Measurements from ENCODE around the gene CROCC2. TPM values are rescaled to one million over a fixed set of nuclear protein-coding genes. Genes with fewer than 3 reads are reported as not detected.

The CROCC2 gene
- total and polyA plus RNA-seq, 4 donors: 1.3 to 17.4 (median 4.4) TPM

DNA sequence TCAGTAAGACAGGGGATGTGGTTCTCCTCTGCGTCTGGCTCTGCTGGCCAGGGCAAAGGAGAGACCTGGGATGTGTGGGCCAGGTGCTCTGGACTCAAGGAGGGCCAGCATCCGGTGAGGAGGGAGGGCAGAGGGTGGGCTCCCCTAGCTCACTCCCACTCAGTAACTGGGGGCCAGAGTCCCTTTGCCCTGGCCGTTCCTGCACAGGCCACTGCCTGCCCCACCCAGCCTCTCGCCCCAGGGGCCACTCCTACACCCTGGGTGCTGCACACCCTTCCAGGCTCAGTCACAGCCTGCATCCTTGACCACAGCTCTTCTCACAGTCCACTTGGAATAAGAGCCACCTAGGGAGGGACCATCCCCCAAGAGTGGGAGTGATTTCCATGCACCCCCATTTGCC lies 133.3 kb downstream of the CROCC2 start:
- peaks cover 0 to 44% (median 33%) of the 10 kb centered on the region in 4 donors for H3K36me3 ChIP-seq (ENCODE audit: control insufficient read depth in 4 of 4, insufficient read depth in 4 of 4, low read length in 4 of 4)
- H3K9me3 ChIP-seq (ENCODE audit: control insufficient read depth in 4 of 4, insufficient read depth in 3 of 4, low read length in 3 of 4): no peaks in the 10 kb centered on the region
- no peak overlapping the region for H3K27ac ChIP-seq (ENCODE audit: low read depth in 1 of 2, low read length in 1 of 2)
- DNase-seq: no peak
- no peak overlapping the region for H3K4me3 ChIP-seq
- H3K27me3 ChIP-seq (ENCODE audit: control insufficient read depth in 3 of 3, insufficient read depth in 3 of 3, low read length in 2 of 3): no peaks in the 10 kb centered on the region
- WGBS, 2 donors: 97 to 98% methylated on average over 4 of the region's 4 CpGs
- H3K9ac ChIP-seq (ENCODE audit: insufficient read depth in 1 of 2, low read length in 2 of 2): no peak overlapping the region
- TF ChIP-seq, protein P1, sequence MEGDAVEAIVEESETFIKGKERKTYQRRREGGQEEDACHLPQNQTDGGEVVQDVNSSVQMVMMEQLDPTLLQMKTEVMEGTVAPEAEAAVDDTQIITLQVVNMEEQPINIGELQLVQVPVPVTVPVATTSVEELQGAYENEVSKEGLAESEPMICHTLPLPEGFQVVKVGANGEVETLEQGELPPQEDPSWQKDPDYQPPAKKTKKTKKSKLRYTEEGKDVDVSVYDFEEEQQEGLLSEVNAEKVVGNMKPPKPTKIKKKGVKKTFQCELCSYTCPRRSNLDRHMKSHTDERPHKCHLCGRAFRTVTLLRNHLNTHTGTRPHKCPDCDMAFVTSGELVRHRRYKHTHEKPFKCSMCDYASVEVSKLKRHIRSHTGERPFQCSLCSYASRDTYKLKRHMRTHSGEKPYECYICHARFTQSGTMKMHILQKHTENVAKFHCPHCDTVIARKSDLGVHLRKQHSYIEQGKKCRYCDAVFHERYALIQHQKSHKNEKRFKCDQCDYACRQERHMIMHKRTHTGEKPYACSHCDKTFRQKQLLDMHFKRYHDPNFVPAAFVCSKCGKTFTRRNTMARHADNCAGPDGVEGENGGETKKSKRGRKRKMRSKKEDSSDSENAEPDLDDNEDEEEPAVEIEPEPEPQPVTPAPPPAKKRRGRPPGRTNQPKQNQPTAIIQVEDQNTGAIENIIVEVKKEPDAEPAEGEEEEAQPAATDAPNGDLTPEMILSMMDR (IDR thresholded peaks at IDR 0.05; ENCODE audit: control extremely low read depth, extremely low read depth): no peak
- no peak for ATAC-seq (ENCODE audit: insufficient read depth, low FRiP score)
- H3K4me1 ChIP-seq (ENCODE audit: control insufficient read depth in 5 of 5, insufficient read depth in 5 of 5, low read length in 5 of 5): peaks cover 0 to 11% (median 0%) of the 10 kb centered on the region in 5 donors

DNA sequence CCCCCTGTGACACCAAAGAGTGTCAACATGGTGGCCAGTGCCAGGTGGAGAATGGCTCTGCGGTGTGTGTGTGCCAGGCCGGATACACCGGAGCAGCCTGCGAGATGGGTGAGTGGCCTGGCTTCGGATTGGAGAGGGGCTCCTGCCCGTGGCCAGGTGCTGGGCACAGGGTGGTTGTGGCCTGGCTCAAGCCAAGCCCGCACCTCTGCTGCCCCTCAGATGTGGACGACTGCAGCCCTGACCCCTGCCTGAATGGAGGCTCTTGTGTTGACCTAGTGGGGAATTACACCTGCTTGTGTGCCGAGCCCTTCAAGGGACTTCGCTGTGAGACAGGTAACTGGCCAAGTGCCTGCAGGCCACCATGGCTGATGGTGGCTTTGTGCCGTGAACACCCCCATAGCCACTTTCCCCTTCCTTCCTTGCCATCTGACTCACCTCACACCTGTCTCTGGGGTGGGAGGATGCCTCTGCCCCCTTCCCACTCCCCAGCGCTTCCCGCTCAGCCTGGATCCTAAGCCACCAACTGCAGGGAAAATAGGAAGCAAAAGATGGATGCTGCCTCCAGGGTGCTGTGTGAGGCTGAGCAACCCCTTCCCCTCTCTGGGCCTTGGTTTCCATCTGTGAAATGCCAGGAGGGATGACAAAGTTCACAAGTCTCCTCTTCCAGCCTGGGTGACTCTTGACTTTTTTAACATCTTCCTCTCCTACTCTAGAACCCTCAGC lies 134.1 kb downstream of the CROCC2 start:
- peaks cover 0 to 45% (median 36%) of the 10 kb centered on the region in 4 donors for H3K36me3 ChIP-seq (ENCODE audit: control insufficient read depth in 4 of 4, insufficient read depth in 4 of 4, low read length in 4 of 4)

DNA sequence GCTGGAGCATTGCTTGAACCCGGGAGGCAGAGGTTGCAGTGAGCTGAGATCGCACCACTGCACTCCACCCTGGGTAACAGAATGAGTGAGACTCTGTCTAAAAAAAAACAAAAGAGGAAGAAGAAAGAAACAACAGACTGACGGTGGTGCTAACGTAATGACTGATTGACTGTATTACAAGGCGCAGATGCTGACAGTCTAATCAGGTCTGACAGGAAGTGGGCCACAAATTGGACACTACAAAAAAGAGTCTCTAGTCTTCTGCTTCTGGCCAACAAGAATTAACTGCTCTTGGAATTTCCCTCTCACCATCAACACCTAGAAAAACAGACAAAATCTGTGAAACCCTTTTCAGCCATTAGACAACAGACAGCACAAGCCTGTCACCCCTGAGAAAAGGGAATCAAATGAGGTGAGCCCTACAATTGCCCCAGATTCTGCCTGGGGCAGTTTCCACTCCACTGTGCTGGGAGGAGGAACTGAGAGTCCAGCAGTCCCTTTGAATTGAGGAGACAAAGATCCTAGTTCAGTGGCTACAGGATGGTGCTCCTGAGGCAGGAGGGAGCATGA lies 135.5 kb downstream of the CROCC2 start:
- Histone ChIP-seq H3K27ac (ENCODE audit: low read depth in 1 of 2, low read length in 1 of 2) (no peak overlapping the region), H3K27me3 (ENCODE audit: control insufficient read depth in 3 of 3, insufficient read depth in 3 of 3, low read length in 2 of 3) (no peaks in the 10 kb centered on the region), H3K36me3 (ENCODE audit: control insufficient read depth in 4 of 4, insufficient read depth in 4 of 4, low read length in 4 of 4) (peaks cover 0 to 55% (median 38%) of the 10 kb centered on the region in 4 donors), H3K9me3 (ENCODE audit: control insufficient read depth in 4 of 4, insufficient read depth in 3 of 4, low read length in 3 of 4) (peaks cover 0 to 3% (median 3%) of the 10 kb centered on the region in 4 donors), H3K9ac (ENCODE audit: insufficient read depth in 1 of 2, low read length in 2 of 2) (no peak overlapping the region), H3K4me1 (ENCODE audit: control insufficient read depth in 5 of 5, insufficient read depth in 5 of 5, low read length in 5 of 5) (peaks cover 0 to 9% (median 0%) of the 10 kb centered on the region in 5 donors), H3K4me3 (no peak overlapping the region)
- TF ChIP-seq, protein P1 (IDR thresholded peaks at IDR 0.05; ENCODE audit: control extremely low read depth, extremely low read depth): no peak
- no peak for DNase-seq
- 48 to 64% methylated on average over 5 of the region's 5 CpGs for WGBS, 2 donors
- no peak for ATAC-seq (ENCODE audit: insufficient read depth, low FRiP score)

More for the DNA sequence above, 134.1 kb downstream of the CROCC2 start:
- peaks cover 0 to 3% (median 3%) of the 10 kb centered on the region in 4 donors for H3K9me3 ChIP-seq (ENCODE audit: control insufficient read depth in 4 of 4, insufficient read depth in 3 of 4, low read length in 3 of 4)
- no peak for DNase-seq
- TF ChIP-seq, protein P1 (IDR thresholded peaks at IDR 0.05; ENCODE audit: control extremely low read depth, extremely low read depth): no peak
- peaks cover 0 to 11% (median 0%) of the 10 kb centered on the region in 5 donors for H3K4me1 ChIP-seq (ENCODE audit: control insufficient read depth in 5 of 5, insufficient read depth in 5 of 5, low read length in 5 of 5)
- no peak overlapping the region for H3K9ac ChIP-seq (ENCODE audit: insufficient read depth in 1 of 2, low read length in 2 of 2)
- H3K4me3 ChIP-seq: no peak overlapping the region
- H3K27ac ChIP-seq (ENCODE audit: low read depth in 1 of 2, low read length in 1 of 2): no peak overlapping the region
- 96 to 98% methylated on average over 13 of the region's 13 CpGs for WGBS, 2 donors
- ATAC-seq (ENCODE audit: insufficient read depth, low FRiP score): no peak
- H3K27me3 ChIP-seq (ENCODE audit: control insufficient read depth in 3 of 3, insufficient read depth in 3 of 3, low read length in 2 of 3): no peaks in the 10 kb centered on the region

Other genes starting within 250 kb of the CROCC2 start
- gene AQP12B, start 223.5 kb upstream of the CROCC2 start, total RNA-seq: under 1 TPM in 1 of 2 donors, not detected in 1; 0.15 TPM
- not detected for gene AQP12B, start 223.5 kb upstream of the CROCC2 start, polyA plus RNA-seq
- gene AQP12A, start 214.5 kb upstream of the CROCC2 start, total RNA-seq: not detected
- not detected for gene AQP12A, start 214.5 kb upstream of the CROCC2 start, polyA plus RNA-seq
- gene KIF1A, start 86.1 kb upstream of the CROCC2 start, total RNA-seq: 1 to 10 TPM in 1 of 2 donors, under 1 TPM in 1; 0.71 to 2.3 TPM
- gene KIF1A, start 86.1 kb upstream of the CROCC2 start, polyA plus RNA-seq: under 1 TPM; 0.14 to 0.22 TPM
- gene AGXT, start 37.5 kb upstream of the CROCC2 start, total RNA-seq: under 1 TPM in 1 of 2 donors, not detected in 1; 0.61 TPM
- gene AGXT, start 37.5 kb upstream of the CROCC2 start, polyA plus RNA-seq: under 1 TPM; 0.05 to 0.16 TPM
- 10 to 100 TPM in 1 of 2 donors, 1 to 10 TPM in 1; 2.9 to 21.1 TPM for gene MAB21L4, start 10.2 kb upstream of the CROCC2 start, total RNA-seq
- gene MAB21L4, start 10.2 kb upstream of the CROCC2 start, polyA plus RNA-seq: 1 to 10 TPM; 4.9 to 8.7 TPM
- gene SNED1, start 92.3 kb downstream of the CROCC2 start, total RNA-seq: 10 to 100 TPM; 57.1 to 74.6 TPM
- gene SNED1, start 92.3 kb downstream of the CROCC2 start, polyA plus RNA-seq: 10 to 100 TPM in 1 of 2 donors, 1 to 10 TPM in 1; 5.9 to 12.3 TPM
- 10 to 100 TPM; 24.7 to 50.1 TPM for gene MTERF4, start 196.0 kb downstream of the CROCC2 start, total RNA-seq
- gene MTERF4, start 196.0 kb downstream of the CROCC2 start, polyA plus RNA-seq: 10 to 100 TPM; 23.5 to 30.3 TPM
- gene PASK, start 243.1 kb downstream of the CROCC2 start, total RNA-seq: 10 to 100 TPM; 16.2 to 21.8 TPM
- gene PASK, start 243.1 kb downstream of the CROCC2 start, polyA plus RNA-seq: 10 to 100 TPM in 1 of 2 donors, 1 to 10 TPM in 1; 3.5 to 10.1 TPM
- 10 to 100 TPM; 54.6 to 65.5 TPM for gene PPP1R7, start 244.1 kb downstream of the CROCC2 start, total RNA-seq
- 10 to 100 TPM; 66.3 to 78.1 TPM for gene PPP1R7, start 244.1 kb downstream of the CROCC2 start, polyA plus RNA-seq

Measured in lung (tissue), 12 donors.